Right lobe of liver (tissue), 6 donors: ENCODE data around the gene RHBDF1. TPM values are rescaled to one million over a fixed set of nuclear protein-coding genes. Genes with fewer than 3 reads are reported as not detected.

Experiments
- ATAC-seq, 4 donors: fragments of 200-7000 bp; cut with Tn5 transposase; one replicate each; pipeline ENCODE4 v1.9.1; 2020; ENCODE audit warnings: mild to moderate bottlenecking in 4 of 4, moderate library complexity in 4 of 4
- DNase-seq, 3 donors: peaks; one replicate each; pipeline ENCODE4 v3.0.0-alpha.2; 2020
- H3K27ac ChIP-seq, 3 donors: fragments of 200-600 bp; one replicate each; pipeline ENCODE4 v1.8.0; 2022
- H3K27me3 ChIP-seq, 2 donors: fragments of 200-600 bp; one replicate each; pipeline ENCODE4 v1.8.0; 2022
- H3K36me3 ChIP-seq, 4 donors: fragments of 200-600 bp; sonication (generic) in 1 of 4; one replicate each; pipeline versions ENCODE4 v1.5.1 to v1.8.0; 2017 to 2022; ENCODE audit warnings: control low read depth in 1 of 4
- H3K4me1 ChIP-seq, 4 donors: fragments of 200-600 bp; sonication (generic) in 1 of 4; one replicate each; pipeline versions ENCODE4 v1.5.1 to v1.8.0; 2017 to 2022; ENCODE audit warnings: control low read depth in 1 of 4
- H3K4me3 ChIP-seq, 3 donors: fragments of 200-600 bp; one replicate each; pipeline ENCODE4 v1.8.0; 2022
- H3K9me3 ChIP-seq, 4 donors: fragments of 200-600 bp; sonication (generic) in 1 of 4; one replicate each; pipeline versions ENCODE4 v1.5.1 to v1.8.0; 2017 to 2022; ENCODE audit warnings: control low read depth in 1 of 4
- POLR2A ChIP-seq: fragments of 450-650 bp; IDR thresholded peaks from one replicate; pipeline ENCODE4 v1.6.1; 2017; ENCODE audit warnings: antibody characterized with exemption, mild to moderate bottlenecking
- WGBS: methylation state at CpG from one replicate; pipeline ENCODE4 v1.1.6; 2018; ENCODE audit warnings: low coverage, low lambda C conversion rate; ENCODE audit not compliant: insufficient coverage; ENCODE audit errors: missing lambda C conversion rate; 5-methylcytosine and 5-hydroxymethylcytosine counted together
- intact Hi-C, 2 donors: fragments of 100-400 bp; cut with DNase I; formaldehyde crosslinking; loops; one replicate each; pipeline versions ENCODE4 v1.11.2 to v1.14.1; 2022
- total RNA-seq, 6 experiments: library from RNA; depleted of rRNA in 2 of 6; stranded (reverse); fragments of >200 nt in 2 of 6; fragmentation: NEBNext Ultra II Directional in 3 of 6; extraction: Animal tissue kit (Norgen Biotek cat#: 25700) in 3 of 6; gene quantifications; one replicate each; pipeline versions ENCODE4 v1.1.0 to v1.2.4, GENCODE V29; 2016 to 2023
- TF ChIP-seq, protein P1 (sequence below), 4 donors: fragments of 200-600 bp in 3 of 4; fragments of 450-650 bp in 1 of 4; IDR thresholded peaks; one replicate each; pipeline versions ENCODE4 v1.5.1 to v1.8.0; 2016 to 2022; ENCODE audit warnings: antibody characterized with exemption in 4 of 4, mild to moderate bottlenecking in 2 of 4
- donor health status: DM: no; HTN: yes; CAD: no.
- donor health status: DM: no; HTN: no; CAD: no.
- donor health status: DM: no; HTN: no; CAD: no.
- donor health status: DM: no; HTN: yes; CAD: no.
- donor health status: DM: no; HTN: yes; CAD: no.

The RHBDF1 gene
- total RNA-seq, 6 experiments from 2014 or later = 5.0 to 14.3 (median 7.1) TPM

DNA sequence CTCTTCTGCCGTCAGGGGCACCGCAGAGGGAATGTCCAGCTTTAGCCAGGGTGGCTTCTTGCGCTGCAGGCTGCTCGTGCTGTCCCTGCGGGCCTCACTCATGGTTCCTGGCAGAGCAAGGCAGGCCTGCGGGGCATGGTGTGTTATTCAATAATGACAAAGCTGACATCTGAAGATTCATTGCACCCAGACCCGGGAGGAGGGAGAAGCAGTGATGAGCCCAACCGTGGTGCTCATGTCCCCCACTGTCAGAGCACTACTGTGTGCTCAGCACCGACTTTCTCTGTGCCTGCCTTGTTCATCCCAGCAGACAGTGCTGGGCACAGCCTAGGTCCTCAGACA is 7.5 kb downstream of the RHBDF1 start:
- Histone ChIP-seq H3K4me3 (no peak overlapping the region), H3K4me1 (no peaks in the 10 kb centered on the region), H3K27ac (no peak overlapping the region), H3K27me3 (no peaks in the 10 kb centered on the region), H3K9me3 (no peaks in the 10 kb centered on the region), H3K36me3 (no peaks in the 10 kb centered on the region)
- DNase-seq (peak in 1 of 3 donors; percentile 17), ATAC-seq (no peak)
- TF ChIP-seq, protein P1, sequence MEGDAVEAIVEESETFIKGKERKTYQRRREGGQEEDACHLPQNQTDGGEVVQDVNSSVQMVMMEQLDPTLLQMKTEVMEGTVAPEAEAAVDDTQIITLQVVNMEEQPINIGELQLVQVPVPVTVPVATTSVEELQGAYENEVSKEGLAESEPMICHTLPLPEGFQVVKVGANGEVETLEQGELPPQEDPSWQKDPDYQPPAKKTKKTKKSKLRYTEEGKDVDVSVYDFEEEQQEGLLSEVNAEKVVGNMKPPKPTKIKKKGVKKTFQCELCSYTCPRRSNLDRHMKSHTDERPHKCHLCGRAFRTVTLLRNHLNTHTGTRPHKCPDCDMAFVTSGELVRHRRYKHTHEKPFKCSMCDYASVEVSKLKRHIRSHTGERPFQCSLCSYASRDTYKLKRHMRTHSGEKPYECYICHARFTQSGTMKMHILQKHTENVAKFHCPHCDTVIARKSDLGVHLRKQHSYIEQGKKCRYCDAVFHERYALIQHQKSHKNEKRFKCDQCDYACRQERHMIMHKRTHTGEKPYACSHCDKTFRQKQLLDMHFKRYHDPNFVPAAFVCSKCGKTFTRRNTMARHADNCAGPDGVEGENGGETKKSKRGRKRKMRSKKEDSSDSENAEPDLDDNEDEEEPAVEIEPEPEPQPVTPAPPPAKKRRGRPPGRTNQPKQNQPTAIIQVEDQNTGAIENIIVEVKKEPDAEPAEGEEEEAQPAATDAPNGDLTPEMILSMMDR (IDR thresholded peaks at IDR 0.05) = no peak
- TF ChIP-seq POLR2A = no peak
- intact Hi-C loops = no loop called here
- 17% methylated on average over 1 of the region's 9 CpGs for WGBS

DNA sequence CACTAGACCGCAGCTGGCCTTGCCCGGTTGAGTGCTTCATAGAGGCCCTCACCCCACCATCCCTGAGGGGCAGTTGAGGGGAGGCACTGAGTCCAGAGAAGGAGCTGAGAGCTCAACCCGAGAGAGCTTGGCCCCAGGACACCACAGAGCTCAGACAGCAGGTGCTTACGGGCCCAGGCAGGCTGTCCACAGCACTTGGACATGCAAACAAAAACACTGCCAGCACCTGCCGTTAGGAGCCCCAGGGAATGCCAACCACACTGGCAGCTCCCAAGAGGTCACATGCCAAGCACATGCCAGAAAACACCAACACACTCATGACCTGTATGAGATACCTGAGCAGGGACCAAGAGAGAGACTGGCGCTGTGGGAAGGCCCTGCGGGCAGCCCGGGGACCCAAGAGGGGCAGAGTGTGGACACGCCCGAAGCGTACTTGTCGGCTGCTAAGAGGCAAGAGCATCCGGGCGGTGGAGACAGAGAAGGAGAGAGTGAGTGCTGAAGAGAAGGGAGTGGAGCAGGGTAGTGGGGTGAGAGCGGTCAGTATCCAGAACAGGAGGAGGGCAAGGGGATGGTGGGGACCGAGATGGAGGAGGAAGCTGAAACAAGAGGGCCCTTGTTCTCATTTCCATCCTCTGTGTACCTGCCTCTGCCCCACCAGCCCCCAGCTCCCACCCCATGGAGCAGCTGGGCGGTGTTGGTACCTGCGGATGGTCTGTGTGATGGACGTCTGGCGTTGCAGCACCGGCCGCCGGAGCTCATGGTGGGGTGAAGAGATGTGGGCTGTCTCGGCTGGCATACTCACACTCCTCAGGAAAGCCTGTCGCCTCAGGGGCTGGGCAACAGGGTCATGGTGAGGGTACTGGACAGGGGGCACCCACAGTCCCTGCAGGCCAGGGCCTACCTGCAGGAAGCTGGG is 8.2 kb downstream of the RHBDF1 start:
- H3K27ac ChIP-seq = no peak overlapping the region
- H3K27me3 ChIP-seq = no peaks in the 10 kb centered on the region
- H3K36me3 ChIP-seq = no peaks in the 10 kb centered on the region
- ATAC-seq (peak in 2 of 4 donors; percentile 55 to 66), DNase-seq (peak in 2 of 3 donors; percentile 62 to 73)
- no peaks in the 10 kb centered on the region for H3K4me1 ChIP-seq
- WGBS = 64% methylated on average over 11 of the region's 25 CpGs
- intact Hi-C loops = no loop called here
- H3K9me3 ChIP-seq = no peaks in the 10 kb centered on the region
- no peak for TF ChIP-seq POLR2A
- TF ChIP-seq, protein P1 (IDR thresholded peaks at IDR 0.05) = no peak
- H3K4me3 ChIP-seq = no peak overlapping the region

- H3K4me1 ChIP-seq = no peaks in the 10 kb centered on the region
- intact Hi-C loops = no loop called here
- WGBS = no CpG with 5 or more reads among the region's 16 CpGs
- H3K27ac ChIP-seq = no peak overlapping the region
- no peak overlapping the region for H3K4me3 ChIP-seq
- TF ChIP-seq, protein P1 (IDR thresholded peaks at IDR 0.05) = no peak
- no peak for TF ChIP-seq POLR2A
- no peaks in the 10 kb centered on the region for H3K9me3 ChIP-seq
- ATAC-seq = no peak
- peak in 1 of 3 donors; percentile 52 for DNase-seq
- H3K36me3 ChIP-seq = no peaks in the 10 kb centered on the region
- no peaks in the 10 kb centered on the region for H3K27me3 ChIP-seq
Measured at GRCh38 chr16:63466-63865, 9.0 kb downstream of the RHBDF1 start.

- TF ChIP-seq, protein P1 (IDR thresholded peaks at IDR 0.05) = no peak
- TF ChIP-seq POLR2A = no peak
- no peaks in the 10 kb centered on the region for H3K4me1 ChIP-seq
- H3K4me3 ChIP-seq = no peak overlapping the region
- intact Hi-C loops = no loop called here
- no peak overlapping the region for H3K27ac ChIP-seq
- H3K27me3 ChIP-seq = no peaks in the 10 kb centered on the region
- DNase-seq (peak in 1 of 3 donors; percentile 34), ATAC-seq (no peak)
- no peaks in the 10 kb centered on the region for H3K36me3 ChIP-seq
- H3K9me3 ChIP-seq = no peaks in the 10 kb centered on the region
- WGBS = 95% methylated on average over 14 of the region's 21 CpGs
Measured at GRCh38 chr16:62968-63391, 9.5 kb downstream of the RHBDF1 start.
